Neural progenitor cell (in vitro differentiated cells): Measurements from ENCODE around the gene RGCC.

Experiments
- EZH2 ChIP-seq: fragments of 200-600 bp; sonication (generic); IDR thresholded peaks from 2 replicates; pipeline ENCODE4 v1.6.1; 2017; ENCODE audit warnings: antibody characterized with exemption, mild to moderate bottlenecking, moderate library complexity
- TF ChIP-seq, protein P1 (sequence below): fragments of 200-600 bp; sonication (generic); IDR thresholded peaks from 2 replicates; pipeline ENCODE4 v1.5.1; 2017; ENCODE audit warnings: antibody characterized with exemption, mild to moderate bottlenecking

DNA sequence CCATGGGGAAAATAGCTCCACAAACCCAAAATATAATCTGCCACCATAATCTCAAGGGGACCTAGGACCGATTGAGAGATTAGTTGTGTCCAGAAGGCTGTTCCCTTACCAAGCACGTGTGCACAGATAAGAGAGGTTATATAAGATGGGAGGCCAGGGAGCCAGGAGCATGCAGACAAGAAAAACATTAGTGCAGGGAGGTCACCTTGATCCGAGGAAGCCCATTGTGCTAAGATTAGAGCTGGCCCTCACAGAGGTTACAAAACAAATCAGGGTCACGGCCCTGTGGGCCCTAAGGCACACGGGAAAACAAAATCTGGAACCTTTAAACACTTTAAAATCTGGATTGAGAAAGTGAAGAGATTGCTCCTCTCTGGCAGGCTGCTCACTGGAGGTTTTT, 37.7 kb downstream of the RGCC start:
- TF ChIP-seq, protein P1, sequence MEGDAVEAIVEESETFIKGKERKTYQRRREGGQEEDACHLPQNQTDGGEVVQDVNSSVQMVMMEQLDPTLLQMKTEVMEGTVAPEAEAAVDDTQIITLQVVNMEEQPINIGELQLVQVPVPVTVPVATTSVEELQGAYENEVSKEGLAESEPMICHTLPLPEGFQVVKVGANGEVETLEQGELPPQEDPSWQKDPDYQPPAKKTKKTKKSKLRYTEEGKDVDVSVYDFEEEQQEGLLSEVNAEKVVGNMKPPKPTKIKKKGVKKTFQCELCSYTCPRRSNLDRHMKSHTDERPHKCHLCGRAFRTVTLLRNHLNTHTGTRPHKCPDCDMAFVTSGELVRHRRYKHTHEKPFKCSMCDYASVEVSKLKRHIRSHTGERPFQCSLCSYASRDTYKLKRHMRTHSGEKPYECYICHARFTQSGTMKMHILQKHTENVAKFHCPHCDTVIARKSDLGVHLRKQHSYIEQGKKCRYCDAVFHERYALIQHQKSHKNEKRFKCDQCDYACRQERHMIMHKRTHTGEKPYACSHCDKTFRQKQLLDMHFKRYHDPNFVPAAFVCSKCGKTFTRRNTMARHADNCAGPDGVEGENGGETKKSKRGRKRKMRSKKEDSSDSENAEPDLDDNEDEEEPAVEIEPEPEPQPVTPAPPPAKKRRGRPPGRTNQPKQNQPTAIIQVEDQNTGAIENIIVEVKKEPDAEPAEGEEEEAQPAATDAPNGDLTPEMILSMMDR: no peak
- TF ChIP-seq EZH2: no peak
